HG03060 (cell line): Measurements from ENCODE around the gene PEX11B.

ENCODE experiments used
- ATAC-seq: cut with Tn5 transposase; IDR thresholded peaks from one replicate; pipeline ENCODE4 v1.9.1; 2021; ENCODE audit warnings: low read depth, moderate number of reproducible peaks; ENCODE audit not compliant: unreplicated experiment

Gene PEX11B

GRCh38 chr1:145878724-145879123, 39.8 kb downstream of the PEX11B start:
- no peak for ATAC-seq

GRCh38 chr1:145877923-145878486, 40.5 kb downstream of the PEX11B start:
- no peak for ATAC-seq

GRCh38 chr1:145874646-145875045, 43.9 kb downstream of the PEX11B start:
- no peak for ATAC-seq

- no peak for ATAC-seq
These were observed 46.3 kb downstream of the PEX11B start for GRCh38 chr1:145871994-145872924.

GRCh38 chr1:145868232-145868631, 50.3 kb downstream of the PEX11B start:
- ATAC-seq, result no peak

GRCh38 chr1:145863282-145864018, 55.1 kb downstream of the PEX11B start:
- ATAC-seq, result no peak
